HL-60 (cell line): ENCODE results near the gene CDK5RAP1.

Experiments used
- GABPA ChIP-seq: IDR thresholded peaks from 2 replicates; pipeline ENCODE4 v1.6.1; 2012; ENCODE audit warnings: low read depth
- POLR2AphosphoS5 ChIP-seq: IDR thresholded peaks from 2 replicates; pipeline ENCODE4 v1.6.1; 2012; ENCODE audit warnings: low read depth
- TF ChIP-seq, protein P1 (sequence below): IDR thresholded peaks from one replicate; pipeline ENCODE4 v1.5.1; 2011; ENCODE audit warnings: low read length, control low read depth, inconsistent platforms; ENCODE audit not compliant: insufficient read depth

DNA sequence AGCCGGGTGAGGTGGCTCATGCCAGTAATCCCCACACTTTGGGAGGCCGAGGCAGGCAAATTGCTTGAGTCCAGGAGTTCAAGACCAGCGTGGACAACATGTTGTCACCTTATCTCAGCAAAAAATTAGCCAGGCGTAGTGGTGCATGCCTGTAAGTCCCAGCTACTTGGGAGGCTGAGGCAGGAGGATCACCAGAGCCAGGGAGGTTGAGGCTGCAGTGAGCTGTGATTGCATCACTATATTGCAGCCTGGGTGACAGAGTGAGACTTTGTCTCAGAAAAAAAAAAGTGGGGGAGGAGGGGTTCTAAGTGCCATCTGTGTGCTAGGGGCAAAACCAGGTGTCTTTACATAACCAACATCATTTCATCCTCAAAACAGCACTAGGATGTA lies 48.3 kb downstream of the CDK5RAP1 start:
- no peak for TF ChIP-seq GABPA
- TF ChIP-seq, protein P1, sequence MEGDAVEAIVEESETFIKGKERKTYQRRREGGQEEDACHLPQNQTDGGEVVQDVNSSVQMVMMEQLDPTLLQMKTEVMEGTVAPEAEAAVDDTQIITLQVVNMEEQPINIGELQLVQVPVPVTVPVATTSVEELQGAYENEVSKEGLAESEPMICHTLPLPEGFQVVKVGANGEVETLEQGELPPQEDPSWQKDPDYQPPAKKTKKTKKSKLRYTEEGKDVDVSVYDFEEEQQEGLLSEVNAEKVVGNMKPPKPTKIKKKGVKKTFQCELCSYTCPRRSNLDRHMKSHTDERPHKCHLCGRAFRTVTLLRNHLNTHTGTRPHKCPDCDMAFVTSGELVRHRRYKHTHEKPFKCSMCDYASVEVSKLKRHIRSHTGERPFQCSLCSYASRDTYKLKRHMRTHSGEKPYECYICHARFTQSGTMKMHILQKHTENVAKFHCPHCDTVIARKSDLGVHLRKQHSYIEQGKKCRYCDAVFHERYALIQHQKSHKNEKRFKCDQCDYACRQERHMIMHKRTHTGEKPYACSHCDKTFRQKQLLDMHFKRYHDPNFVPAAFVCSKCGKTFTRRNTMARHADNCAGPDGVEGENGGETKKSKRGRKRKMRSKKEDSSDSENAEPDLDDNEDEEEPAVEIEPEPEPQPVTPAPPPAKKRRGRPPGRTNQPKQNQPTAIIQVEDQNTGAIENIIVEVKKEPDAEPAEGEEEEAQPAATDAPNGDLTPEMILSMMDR: no peak
- TF ChIP-seq POLR2AphosphoS5: no peak
